ENCODE data around the gene PHF10. TPM values are rescaled to one million over a fixed set of nuclear protein-coding genes. Genes with fewer than 3 reads are reported as not detected.
A peak's percentile ranks its signal among the peaks of the same experiment; 100 is the strongest.

The PHF10 gene
- polyA plus RNA-seq, 1 of the 3 experiments (the other 2 are of a cell fraction): 23.5 TPM

- no peaks in the 10 kb centered on the region for H3K9me3 ChIP-seq
- TF ChIP-seq MXI1 (IDR thresholded peaks at IDR 0.05; ENCODE audit: low read depth, low read length) (peak; percentile 24; the same call in 1 of the 2 replicates), PBX3 (IDR thresholded peaks at IDR 0.05) (no peak)
- peak overlapping the region; percentile 69; the same call in 1 of the 2 replicates for H3K9ac ChIP-seq
- H3K4me3 ChIP-seq (ENCODE audit: low read depth in 2 of 2, low read length in 1 of 2): peak overlapping the region; percentile 65 to 76
- CTCF ChIA-PET: interaction anchor here (0.9 to 2.6 kb wide), 2 partner anchors 18 to 65 kb away, joined by 3 to 7 read pairs; no protein-coding TSS in a partner anchor
- WGBS (ENCODE audit: low lambda C conversion rate): 30% methylated on average over 26 of the region's 29 CpGs
- peak; percentile 65 for DNase-seq
- peaks cover 8 to 19% of the 10 kb centered on the region in 2 experiments; a peak in 3 of 4 replicates for H3K4me1 ChIP-seq (ENCODE audit: control insufficient read depth in 1 of 2, insufficient read depth in 2 of 2, low read depth in 1 of 2, low read length in 1 of 2)
- peak overlapping the region; percentile 90 for H3K4me2 ChIP-seq
- POLR2A ChIA-PET: interaction anchor here (0.6 to 2.2 kb wide), 5 partner anchors 10 to 1179 kb away, joined by 3 to 14 read pairs (median 3); partner anchors contain the start of genes C6orf120, ERMARD and WDR27
- H3F3A ChIP-seq (replicated peaks; ENCODE audit: insufficient read depth): peaks cover 15% of the 10 kb centered on the region
- peak overlapping the region; percentile 79; the same call in 1 of the 2 replicates for H2AFZ ChIP-seq (ENCODE audit: low read depth)
- H3K79me2 ChIP-seq (ENCODE audit: insufficient read depth): peaks cover 32% of the 10 kb centered on the region
- peak overlapping the region; percentile 40 to 93; a peak in 3 of 4 replicates for H3K27ac ChIP-seq (ENCODE audit: low read depth in 2 of 2, low read length in 1 of 2)
- H4K20me1 ChIP-seq (ENCODE audit: insufficient read depth): peaks cover 15% of the 10 kb centered on the region
- H3K36me3 ChIP-seq (replicated peaks in 1 of 2; ENCODE audit: control insufficient read depth in 1 of 2, insufficient read depth in 2 of 2, low read length in 1 of 2): no peaks in the 10 kb centered on the region
- no peaks in the 10 kb centered on the region for H3K27me3 ChIP-seq (ENCODE audit: insufficient read depth)
- H3K9me2 ChIP-seq: no peaks in the 10 kb centered on the region
Observed at GRCh38 chr6:169725125-169726048, 1.1 kb upstream of the PHF10 start.

GRCh38 chr6:169723991-169724493 is 258 bp downstream of the PHF10 start:
- no peaks in the 10 kb centered on the region for H3K27me3 ChIP-seq (ENCODE audit: insufficient read depth)
- H3K4me2 ChIP-seq: no peak overlapping the region
- no peaks in the 10 kb centered on the region for H3K9me3 ChIP-seq
- H3F3A ChIP-seq (replicated peaks; ENCODE audit: insufficient read depth): peaks cover 16% of the 10 kb centered on the region
- H3K79me2 ChIP-seq (ENCODE audit: insufficient read depth): peaks cover 45% of the 10 kb centered on the region
- H3K36me3 ChIP-seq (replicated peaks in 1 of 2; ENCODE audit: control insufficient read depth in 1 of 2, insufficient read depth in 2 of 2, low read length in 1 of 2): peaks cover 0 to 1% of the 10 kb centered on the region in 2 experiments
- no peak overlapping the region for H3K9ac ChIP-seq
- WGBS (ENCODE audit: low lambda C conversion rate): 0% methylated on average over 7 of the region's 89 CpGs
- CTCF ChIA-PET: interaction anchor here (2.1 to 2.6 kb wide), 2 partner anchors 21 to 66 kb away, joined by 6 to 7 read pairs; no protein-coding TSS in a partner anchor
- peak; percentile 84 for DNase-seq
- peaks cover 13 to 19% of the 10 kb centered on the region in 2 experiments; a peak in 3 of 4 replicates for H3K4me1 ChIP-seq (ENCODE audit: control insufficient read depth in 1 of 2, insufficient read depth in 2 of 2, low read depth in 1 of 2, low read length in 1 of 2)
- peaks cover 20% of the 10 kb centered on the region for H4K20me1 ChIP-seq (ENCODE audit: insufficient read depth)
- peak overlapping the region in 1 of 2 experiments; percentile 82; a peak in 2 of 4 replicates for H3K4me3 ChIP-seq (ENCODE audit: low read depth in 2 of 2, low read length in 1 of 2)
- no peaks in the 10 kb centered on the region for H3K9me2 ChIP-seq
- no peak overlapping the region for H2AFZ ChIP-seq (ENCODE audit: low read depth)
- POLR2A ChIA-PET: interaction anchor here (0.7 to 2.2 kb wide), 3 partner anchors 19 to 158 kb away, joined by 3 to 14 read pairs (median 11); partner anchors contain the start of genes C6orf120 and WDR27
- H3K27ac ChIP-seq (ENCODE audit: low read depth in 2 of 2, low read length in 1 of 2): peak overlapping the region in 1 of 2 experiments; percentile 92; a peak in 2 of 4 replicates
- no peak for TF ChIP-seq EZH2phosphoT487 (IDR thresholded peaks at IDR 0.05; ENCODE audit: borderline replicate concordance, low read depth)
- TF ChIP-seq TAF1 (IDR thresholded peaks at IDR 0.05; ENCODE audit: borderline replicate concordance, low read depth, low read length): no peak
- TF ChIP-seq FOSL2 (IDR thresholded peaks at IDR 0.05; ENCODE audit: borderline replicate concordance, low read depth): no peak
- no peak for TF ChIP-seq NFIC (IDR thresholded peaks at IDR 0.05; ENCODE audit: borderline replicate concordance)
- TF ChIP-seq SIN3A (IDR thresholded peaks at IDR 0.05; ENCODE audit: borderline replicate concordance, low read depth, low read length): no peak
- TF ChIP-seq TEAD4 (IDR thresholded peaks at IDR 0.05; ENCODE audit: borderline replicate concordance, insufficient read depth): no peak
- TF ChIP-seq SMC3 (IDR thresholded peaks at IDR 0.05; ENCODE audit: low read depth, low read length): no peak
- TF ChIP-seq CTCF (IDR thresholded peaks at IDR 0.05): no peak
- no peak for TF ChIP-seq IRF3 (IDR thresholded peaks at IDR 0.05; ENCODE audit: low read depth, low read length)
- TF ChIP-seq POLR2AphosphoS5 (IDR thresholded peaks at IDR 0.05; ENCODE audit: low read depth, low read length): no peak
- no peak for TF ChIP-seq RXRA (IDR thresholded peaks at IDR 0.05; ENCODE audit: borderline replicate concordance, low read depth)
- TF ChIP-seq YY1 (IDR thresholded peaks at IDR 0.05; ENCODE audit: low read depth): no peak
- TF ChIP-seq RAD21 (IDR thresholded peaks at IDR 0.05; ENCODE audit: low read length): no peak
- no peak for TF ChIP-seq USF1 (IDR thresholded peaks at IDR 0.05; ENCODE audit: borderline replicate concordance, low read depth)
- no peak for TF ChIP-seq RFX5 (IDR thresholded peaks at IDR 0.05; ENCODE audit: low read length)
- TF ChIP-seq PBX3 (IDR thresholded peaks at IDR 0.05): no peak
- TF ChIP-seq ELF1 (IDR thresholded peaks at IDR 0.05): no peak

Data from SK-N-SH (cell line).